ENCODE data around the gene TSPAN16. TPM values are rescaled to one million over a fixed set of nuclear protein-coding genes. Genes with fewer than 3 reads are reported as not detected.

The TSPAN16 gene
- total RNA-seq, 1 donor from 2014 or later = not detected

- Histone ChIP-seq H3K9me3 (no peaks in the 10 kb centered on the region), H3K27ac (no peak overlapping the region), H3K27me3 (no peaks in the 10 kb centered on the region), H3K4me3 (no peak overlapping the region), H3K36me3 (peaks cover 0 to 47% of the 10 kb centered on the region in 2 donors), H3K4me1 (peaks cover 11% of the 10 kb centered on the region)
- TF ChIP-seq CTCF (IDR thresholded peaks at IDR 0.05) = no peak
- intact Hi-C loops (cut with DNase I) = no loop called here
- no peak for DNase-seq (ENCODE audit: extremely low spot score in 2 of 2)
Measured at GRCh38 chr19:11251217-11251616, 44.7 kb upstream of the TSPAN16 start.

GRCh38 chr19:11251650-11252314 is 44.2 kb upstream of the TSPAN16 start:
- Histone ChIP-seq H3K36me3 (peaks cover 0 to 47% of the 10 kb centered on the region in 2 donors), H3K27me3 (no peaks in the 10 kb centered on the region), H3K4me3 (no peak overlapping the region), H3K4me1 (peaks cover 11% of the 10 kb centered on the region), H3K27ac (peak overlapping the region; percentile 17), H3K9me3 (no peaks in the 10 kb centered on the region)
- DNase-seq (ENCODE audit: extremely low spot score in 2 of 2) = no peak
- intact Hi-C loops (cut with DNase I) = no loop called here
- TF ChIP-seq POLR2AphosphoS5 (IDR thresholded peaks at IDR 0.05; ENCODE audit: insufficient read depth in 1 of 2, low read depth in 1 of 2) (no peak), POLR2A (IDR thresholded peaks at IDR 0.05) (no peak), CTCF (IDR thresholded peaks at IDR 0.05) (no peak)

GRCh38 chr19:11252665-11253355 is 43.1 kb upstream of the TSPAN16 start:
- peaks cover 3% of the 10 kb centered on the region for H3K4me1 ChIP-seq
- H3K27me3 ChIP-seq = no peaks in the 10 kb centered on the region
- intact Hi-C loops (cut with DNase I) = no loop called here
- DNase-seq (ENCODE audit: extremely low spot score in 2 of 2) = no peak
- peaks cover 0 to 45% of the 10 kb centered on the region in 2 donors for H3K36me3 ChIP-seq
- H3K4me3 ChIP-seq = no peak overlapping the region
- TF ChIP-seq POLR2AphosphoS5 (IDR thresholded peaks at IDR 0.05; ENCODE audit: insufficient read depth in 1 of 2, low read depth in 1 of 2) (no peak), CTCF (IDR thresholded peaks at IDR 0.05) (no peak), POLR2A (IDR thresholded peaks at IDR 0.05) (no peak)
- no peaks in the 10 kb centered on the region for H3K9me3 ChIP-seq
- peak overlapping the region; percentile 17 for H3K27ac ChIP-seq

GRCh38 chr19:11254666-11255065 is 41.3 kb upstream of the TSPAN16 start:
- Histone ChIP-seq H3K27me3 (no peaks in the 10 kb centered on the region), H3K4me3 (no peak overlapping the region), H3K27ac (no peak overlapping the region), H3K4me1 (no peaks in the 10 kb centered on the region), H3K9me3 (no peaks in the 10 kb centered on the region), H3K36me3 (peaks cover 0 to 30% of the 10 kb centered on the region in 2 donors)
- peak in 1 of 2 donors; percentile 64 for DNase-seq (ENCODE audit: extremely low spot score in 2 of 2)
- intact Hi-C loops (cut with DNase I) = no loop called here
- TF ChIP-seq CTCF (IDR thresholded peaks at IDR 0.05) (no peak), POLR2A (IDR thresholded peaks at IDR 0.05) (no peak), POLR2AphosphoS5 (IDR thresholded peaks at IDR 0.05; ENCODE audit: insufficient read depth in 1 of 2, low read depth in 1 of 2) (no peak)

GRCh38 chr19:11256189-11256588 is 39.8 kb upstream of the TSPAN16 start:
- peak overlapping the region; percentile 54 for H3K27ac ChIP-seq
- peaks cover 2% of the 10 kb centered on the region for H3K4me1 ChIP-seq
- H3K36me3 ChIP-seq = peaks cover 0 to 15% of the 10 kb centered on the region in 2 donors
- peak in 1 of 2 donors; percentile 79 for DNase-seq (ENCODE audit: extremely low spot score in 2 of 2)
- TF ChIP-seq POLR2AphosphoS5 (IDR thresholded peaks at IDR 0.05; ENCODE audit: insufficient read depth in 1 of 2, low read depth in 1 of 2) = peak in 1 of 2 donors; percentile 31
- TF ChIP-seq POLR2A (IDR thresholded peaks at IDR 0.05) = no peak
- intact Hi-C loops (cut with DNase I) = no loop called here
- H3K9me3 ChIP-seq = no peaks in the 10 kb centered on the region
- H3K4me3 ChIP-seq = no peak overlapping the region
- H3K27me3 ChIP-seq = no peaks in the 10 kb centered on the region

Data from vagina (tissue), 2 donors.